SJSA1 (cell line): ENCODE data around the gene MAGI2. TPM values are rescaled to one million over a fixed set of nuclear protein-coding genes. Genes with fewer than 3 reads are reported as not detected.
"Not testable (repeated sequence)": the region's sequence is repeated elsewhere in the genome, so short reads cannot be mapped to it uniquely, and the experiment has no call there.

Experiments used
- DNase-seq, 2 experiments: peaks; one replicate each; pipeline ENCODE4 v3.0.0-alpha.2; 2015 to 2020; ENCODE audit warnings: low spot score in 2 of 2, low read depth in 1 of 2
- H3K27ac ChIP-seq: fragments of 250-450 bp; sonication (Bioruptor Pico); 2 replicates; pipeline ENCODE4 v1.5.1; 2020; ENCODE audit warnings: mild to moderate bottlenecking, moderate library complexity
- H3K27me3 ChIP-seq: fragments of 250-450 bp; sonication (Bioruptor Pico); replicated peaks from 2 replicates; pipeline ENCODE4 v1.5.1; 2020; ENCODE audit warnings: mild to moderate bottlenecking, moderate library complexity
- H3K36me3 ChIP-seq: fragments of 250-450 bp; sonication (Bioruptor Pico); 2 replicates; pipeline ENCODE4 v1.5.1; 2020; ENCODE audit warnings: mild to moderate bottlenecking
- H3K4me1 ChIP-seq: fragments of 250-450 bp; sonication (Bioruptor Pico); replicated peaks from 2 replicates; pipeline ENCODE4 v1.6.1; 2021; ENCODE audit warnings: mild to moderate bottlenecking
- H3K4me3 ChIP-seq: fragments of 250-450 bp; sonication (Bioruptor Pico); 2 replicates; pipeline ENCODE4 v1.5.1; 2020; ENCODE audit warnings: mild to moderate bottlenecking
- H3K9me3 ChIP-seq: fragments of 250-450 bp; sonication (Bioruptor Pico); replicated peaks from 2 replicates; pipeline ENCODE4 v1.5.1; 2020; ENCODE audit warnings: mild to moderate bottlenecking
- total RNA-seq: library from RNA; depleted of rRNA; stranded (reverse); fragments of >200 nt; shearing (Covaris generic); gene quantifications from 2 replicates; pipeline ENCODE4 v1.2.3, GENCODE V29; 2014

Gene MAGI2
- total RNA-seq, 1 experiment from 2014 or later = 0.82 TPM

GRCh38 chr7:78264105-78264504 lies 1189.4 kb downstream of the MAGI2 start:
- Histone ChIP-seq H3K4me3 (no peak overlapping the region), H3K9me3 (no peaks in the 10 kb centered on the region), H3K36me3 (no peaks in the 10 kb centered on the region), H3K27ac (no peak overlapping the region), H3K27me3 (no peaks in the 10 kb centered on the region), H3K4me1 (no peaks in the 10 kb centered on the region)
- no peak for DNase-seq

GRCh38 chr7:78261739-78262138 lies 1191.7 kb downstream of the MAGI2 start:
- Histone ChIP-seq H3K27me3 (no peaks in the 10 kb centered on the region), H3K9me3 (no peaks in the 10 kb centered on the region), H3K4me3 (no peak overlapping the region), H3K27ac (no peak overlapping the region), H3K36me3 (no peaks in the 10 kb centered on the region), H3K4me1 (no peaks in the 10 kb centered on the region)
- no peak for DNase-seq

- DNase-seq = no peak
- Histone ChIP-seq H3K9me3 (no peaks in the 10 kb centered on the region), H3K36me3 (no peaks in the 10 kb centered on the region), H3K4me1 (no peaks in the 10 kb centered on the region), H3K4me3 (no peak overlapping the region), H3K27me3 (no peaks in the 10 kb centered on the region), H3K27ac (no peak overlapping the region)
Observed at GRCh38 chr7:78261302-78261701, 1192.2 kb downstream of the MAGI2 start.

DNA sequence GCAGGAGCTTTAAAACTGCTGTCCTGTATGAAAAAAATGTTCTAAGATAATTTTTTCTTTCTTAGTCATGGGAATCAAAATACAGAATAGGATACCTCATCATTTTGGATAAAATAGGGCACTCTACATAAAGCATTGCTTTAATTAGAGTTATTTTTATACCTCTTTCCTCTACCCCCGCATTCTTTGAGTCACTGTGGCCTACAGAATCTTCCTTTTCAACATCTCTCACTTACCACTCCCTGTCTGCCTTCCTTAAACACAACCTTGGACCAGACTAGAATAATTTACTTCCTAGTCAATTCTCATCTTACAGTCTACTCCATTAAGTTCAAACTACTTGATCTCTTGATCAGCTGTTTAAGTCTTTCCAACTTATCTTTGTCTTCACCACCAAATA lies 1192.6 kb downstream of the MAGI2 start:
- no peak overlapping the region for H3K27ac ChIP-seq
- no peaks in the 10 kb centered on the region for H3K36me3 ChIP-seq
- H3K9me3 ChIP-seq = no peaks in the 10 kb centered on the region
- H3K4me1 ChIP-seq = no peaks in the 10 kb centered on the region
- no peak for DNase-seq
- no peak overlapping the region for H3K4me3 ChIP-seq
- H3K27me3 ChIP-seq = no peaks in the 10 kb centered on the region

DNA sequence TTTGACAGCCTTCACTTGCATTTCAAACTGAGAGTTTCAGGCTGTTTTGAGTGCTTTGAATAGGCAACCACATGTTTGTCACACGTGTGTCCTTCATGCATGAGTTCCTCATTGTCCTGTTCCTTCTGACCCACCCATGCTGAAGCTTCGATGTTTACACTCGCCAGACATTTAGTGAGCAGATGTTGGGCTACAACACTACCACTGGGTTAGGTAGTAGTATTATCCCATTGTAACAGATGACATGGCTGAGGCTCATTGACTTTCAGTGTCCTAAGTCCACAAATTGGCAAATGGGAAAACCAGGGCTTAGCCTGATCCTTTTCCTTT lies 1198.8 kb downstream of the MAGI2 start:
- H3K4me3 ChIP-seq = no peak overlapping the region
- no peak for DNase-seq
- H3K27me3 ChIP-seq = no peaks in the 10 kb centered on the region
- H3K36me3 ChIP-seq = no peaks in the 10 kb centered on the region
- H3K27ac ChIP-seq = no peak overlapping the region
- H3K4me1 ChIP-seq = no peaks in the 10 kb centered on the region
- H3K9me3 ChIP-seq = no peaks in the 10 kb centered on the region

DNA sequence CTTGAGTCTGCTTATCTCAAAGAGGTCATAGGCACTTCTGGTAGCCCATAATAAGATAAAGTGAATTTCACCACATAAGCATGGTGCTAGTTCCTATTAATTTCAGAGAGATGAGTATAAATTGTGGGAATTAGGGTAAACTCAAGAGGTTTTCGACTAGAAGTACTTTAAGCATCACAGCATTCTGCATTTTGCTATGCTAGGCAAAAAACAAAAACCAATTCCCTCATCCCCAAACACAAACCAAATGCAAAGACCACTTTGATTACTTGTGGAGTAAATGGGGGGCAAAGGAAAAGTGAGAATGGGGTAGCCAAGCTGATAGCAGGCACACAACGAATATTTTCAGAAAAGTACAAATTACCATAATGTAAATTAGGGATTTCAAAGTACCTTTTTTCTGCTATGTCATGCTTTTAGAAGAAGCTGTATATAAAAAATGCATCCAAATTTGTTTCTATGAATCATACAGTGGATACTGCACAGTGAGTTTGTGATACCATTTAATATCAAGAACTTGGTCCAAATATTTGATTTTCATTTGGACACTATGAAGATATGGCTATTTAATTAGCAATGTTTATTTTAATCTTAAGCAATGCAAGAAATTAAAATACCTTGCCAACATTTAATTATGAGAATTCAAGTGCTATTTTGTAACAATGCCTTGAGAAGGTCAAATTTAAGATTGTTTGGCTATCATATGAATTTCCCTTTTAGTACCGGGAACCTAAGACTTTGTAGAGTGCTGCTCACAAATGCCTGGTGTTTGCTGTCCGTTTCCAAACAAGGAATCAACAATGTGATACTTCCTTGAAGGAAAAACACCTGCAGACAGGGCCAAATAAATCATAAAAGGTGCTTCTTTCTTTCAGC lies 1199.4 kb downstream of the MAGI2 start:
- Histone ChIP-seq H3K4me3 (no peak overlapping the region), H3K27ac (no peak overlapping the region), H3K4me1 (no peaks in the 10 kb centered on the region), H3K9me3 (no peaks in the 10 kb centered on the region), H3K36me3 (no peaks in the 10 kb centered on the region), H3K27me3 (no peaks in the 10 kb centered on the region)
- DNase-seq = no peak

GRCh38 chr7:78248867-78249266 lies 1204.6 kb downstream of the MAGI2 start:
- no peak overlapping the region for H3K4me3 ChIP-seq
- no peaks in the 10 kb centered on the region for H3K4me1 ChIP-seq
- H3K27ac ChIP-seq = no peak overlapping the region
- no peak for DNase-seq
- no peaks in the 10 kb centered on the region for H3K9me3 ChIP-seq
- H3K36me3 ChIP-seq = no peaks in the 10 kb centered on the region
- no peaks in the 10 kb centered on the region for H3K27me3 ChIP-seq

DNA sequence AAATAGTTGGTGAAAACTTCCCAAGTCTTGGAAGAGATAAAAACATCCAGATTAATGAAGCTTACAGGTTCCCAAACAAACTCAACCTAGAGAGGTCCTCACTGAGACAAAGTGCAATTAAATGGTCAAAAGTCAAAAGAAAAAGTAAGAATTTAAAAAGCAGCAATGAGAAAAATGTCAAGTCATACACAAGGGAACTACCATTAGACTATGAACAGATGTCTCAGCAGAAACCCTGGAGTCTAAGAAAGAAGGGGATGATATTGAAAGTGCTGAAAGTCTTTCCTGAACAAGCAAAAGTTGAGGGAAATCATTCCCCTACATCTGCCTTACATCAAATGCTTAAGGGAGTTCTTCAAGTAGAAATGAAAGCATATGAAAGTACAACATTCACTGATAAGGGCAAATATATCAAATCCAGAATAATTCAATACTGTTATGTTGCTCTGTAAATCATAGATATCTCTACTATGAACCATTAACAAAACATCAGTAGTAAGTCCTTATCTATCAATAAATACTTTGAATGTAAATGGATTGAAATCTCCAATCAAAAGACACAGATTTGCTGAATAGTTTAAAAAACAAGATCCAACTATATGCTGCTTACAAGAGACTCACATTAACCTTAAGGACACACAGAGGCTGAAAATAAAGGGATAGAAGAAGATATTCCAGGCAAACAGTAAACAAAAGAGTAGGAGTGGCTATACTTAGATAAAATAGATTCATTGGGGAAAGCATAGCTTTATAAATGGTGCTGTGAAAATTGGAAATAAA lies 1205.4 kb downstream of the MAGI2 start:
- Histone ChIP-seq H3K9me3 (no peaks in the 10 kb centered on the region), H3K4me3 (no peak overlapping the region), H3K36me3 (no peaks in the 10 kb centered on the region), H3K27ac (no peak overlapping the region), H3K4me1 (no peaks in the 10 kb centered on the region), H3K27me3 (no peaks in the 10 kb centered on the region)
- no peak for DNase-seq

DNA sequence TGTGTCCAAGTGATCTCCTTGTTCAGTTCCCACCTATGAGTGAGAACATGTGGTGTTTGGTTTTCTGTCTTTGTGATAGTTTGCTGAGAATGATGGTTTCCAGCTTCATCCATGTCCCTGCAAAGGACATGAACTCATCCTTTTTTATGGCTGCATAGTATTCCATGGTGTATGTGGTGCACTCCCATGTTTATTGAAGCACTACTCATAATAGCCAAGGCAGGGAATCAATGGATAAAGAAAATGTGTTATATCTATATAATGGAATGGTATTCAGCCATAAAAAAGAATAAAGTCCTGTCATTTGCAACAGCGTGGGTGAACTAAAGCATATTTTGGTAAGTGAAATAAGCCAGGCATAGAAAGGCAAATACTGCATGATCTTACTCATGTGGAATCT lies 1213.3 kb downstream of the MAGI2 start:
- H3K9me3 ChIP-seq, DNase-seq, H3K27me3 ChIP-seq, H3K27ac ChIP-seq, H3K4me3 ChIP-seq, H3K4me1 ChIP-seq, H3K36me3 ChIP-seq: not testable (repeated sequence)

GRCh38 chr7:78234634-78235033 lies 1218.8 kb downstream of the MAGI2 start:
- no peak for DNase-seq
- Histone ChIP-seq H3K27ac (no peak overlapping the region), H3K27me3 (no peaks in the 10 kb centered on the region), H3K9me3 (no peaks in the 10 kb centered on the region), H3K4me3 (no peak overlapping the region), H3K36me3 (no peaks in the 10 kb centered on the region), H3K4me1 (no peaks in the 10 kb centered on the region)

DNA sequence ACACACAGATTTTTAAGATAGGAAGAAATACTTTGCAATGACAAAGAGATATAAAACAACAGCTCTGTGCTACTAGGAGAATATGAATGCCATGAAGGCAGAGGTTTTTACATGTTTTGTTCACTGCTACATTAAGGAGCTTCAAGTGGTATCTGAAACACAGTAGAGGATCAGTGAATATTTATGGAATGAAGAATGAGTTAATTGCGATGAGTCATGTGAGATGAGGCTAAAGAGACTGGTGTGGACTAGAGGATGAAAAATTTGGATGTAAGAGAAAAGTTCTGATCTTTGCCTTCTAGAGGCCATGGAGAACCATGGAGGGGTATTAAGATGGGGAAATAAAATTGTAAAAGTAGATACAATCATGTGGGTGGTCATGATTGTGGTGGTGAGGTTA lies 1220.7 kb downstream of the MAGI2 start:
- DNase-seq = no peak
- Histone ChIP-seq H3K4me1 (no peaks in the 10 kb centered on the region), H3K4me3 (no peak overlapping the region), H3K36me3 (no peaks in the 10 kb centered on the region), H3K27me3 (no peaks in the 10 kb centered on the region), H3K9me3 (no peaks in the 10 kb centered on the region), H3K27ac (no peak overlapping the region)

- peak in 1 of 2 experiments; percentile 48 for DNase-seq
Observed at GRCh38 chr7:78226059-78226719, 1227.3 kb downstream of the MAGI2 start.

DNA sequence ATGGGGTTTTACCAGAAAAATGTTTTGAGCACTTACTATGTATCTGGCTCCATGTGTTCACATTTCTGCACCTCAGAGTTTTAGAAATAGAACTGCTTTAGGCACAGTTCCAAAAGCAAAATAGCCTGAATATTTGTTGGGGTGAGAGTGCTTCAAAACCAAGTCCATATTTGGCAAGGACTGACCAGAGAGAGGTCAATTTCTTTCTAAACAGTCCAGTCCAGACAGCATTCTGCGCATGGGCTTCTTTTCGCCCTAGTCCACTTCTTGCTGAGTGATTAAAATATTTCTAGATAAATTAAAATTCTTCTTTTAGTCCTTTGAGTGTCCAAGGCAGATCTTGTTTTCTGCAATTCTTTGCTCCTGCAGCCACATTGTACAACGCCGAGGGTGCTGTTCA lies 1227.9 kb downstream of the MAGI2 start:
- no peaks in the 10 kb centered on the region for H3K27me3 ChIP-seq
- no peak for DNase-seq
- no peaks in the 10 kb centered on the region for H3K4me1 ChIP-seq
- H3K9me3 ChIP-seq = no peaks in the 10 kb centered on the region
- no peak overlapping the region for H3K27ac ChIP-seq
- no peak overlapping the region for H3K4me3 ChIP-seq
- H3K36me3 ChIP-seq = no peaks in the 10 kb centered on the region

More at GRCh38 chr7:78226059-78226719, 1227.3 kb downstream of the MAGI2 start:
- Histone ChIP-seq H3K4me1 (no peaks in the 10 kb centered on the region), H3K9me3 (no peaks in the 10 kb centered on the region), H3K36me3 (no peaks in the 10 kb centered on the region), H3K27ac (no peak overlapping the region), H3K27me3 (no peaks in the 10 kb centered on the region), H3K4me3 (no peak overlapping the region)

GRCh38 chr7:78224923-78225322 lies 1228.5 kb downstream of the MAGI2 start:
- H3K27me3 ChIP-seq = no peaks in the 10 kb centered on the region
- H3K9me3 ChIP-seq = no peaks in the 10 kb centered on the region
- DNase-seq = no peak
- no peaks in the 10 kb centered on the region for H3K4me1 ChIP-seq
- no peak overlapping the region for H3K27ac ChIP-seq
- no peaks in the 10 kb centered on the region for H3K36me3 ChIP-seq
- H3K4me3 ChIP-seq = no peak overlapping the region
